ENCODE measurements around the gene SH3BGR. TPM values are rescaled to one million over a fixed set of nuclear protein-coding genes. Genes with fewer than 3 reads are reported as not detected.
A peak's percentile ranks its signal among the peaks of the same experiment; 100 is the strongest.

SH3BGR gene
- total RNA-seq, 1 donor from 2014 or later: 15.2 TPM

- no peak for DNase-seq (ENCODE audit: low spot score)
Observed at GRCh38 chr21:39456665-39457064, 4.9 kb downstream of the SH3BGR start.

GRCh38 chr21:39461419-39461818 is 9.6 kb downstream of the SH3BGR start:
- no peak for DNase-seq (ENCODE audit: low spot score)

GRCh38 chr21:39463308-39463707 is 11.5 kb downstream of the SH3BGR start:
- DNase-seq (ENCODE audit: low spot score): no peak

GRCh38 chr21:39466584-39466983 is 14.8 kb downstream of the SH3BGR start:
- DNase-seq (ENCODE audit: low spot score): no peak

GRCh38 chr21:39467746-39468145 is 16.0 kb downstream of the SH3BGR start:
- DNase-seq (ENCODE audit: low spot score): no peak

GRCh38 chr21:39468559-39468958 is 16.8 kb downstream of the SH3BGR start:
- DNase-seq (ENCODE audit: low spot score): no peak

- DNase-seq (ENCODE audit: low spot score): no peak
Observed at GRCh38 chr21:39471598-39471997, 19.8 kb downstream of the SH3BGR start.

- no peak for DNase-seq (ENCODE audit: low spot score)
Observed at GRCh38 chr21:39472786-39473185, 21.0 kb downstream of the SH3BGR start.

GRCh38 chr21:39474611-39475010 is 22.8 kb downstream of the SH3BGR start:
- DNase-seq (ENCODE audit: low spot score): no peak

- DNase-seq (ENCODE audit: low spot score): no peak
Observed at GRCh38 chr21:39479164-39479813, 27.5 kb downstream of the SH3BGR start.

- no peak for DNase-seq (ENCODE audit: low spot score)
Observed at GRCh38 chr21:39479814-39480182, 28.0 kb downstream of the SH3BGR start.

- DNase-seq (ENCODE audit: low spot score): no peak
Observed at GRCh38 chr21:39480271-39480670, 28.5 kb downstream of the SH3BGR start.

- DNase-seq (ENCODE audit: low spot score): no peak
Observed at GRCh38 chr21:39481886-39482285, 30.1 kb downstream of the SH3BGR start.

GRCh38 chr21:39483917-39484316 is 32.1 kb downstream of the SH3BGR start:
- peak; percentile 90 for DNase-seq (ENCODE audit: low spot score)

- DNase-seq (ENCODE audit: low spot score): peak; percentile 10
Observed at GRCh38 chr21:39484711-39485276, 33.0 kb downstream of the SH3BGR start.

GRCh38 chr21:39489380-39489924 is 37.7 kb downstream of the SH3BGR start:
- DNase-seq (ENCODE audit: low spot score): no peak

- no peak for DNase-seq (ENCODE audit: low spot score)
Observed at GRCh38 chr21:39499156-39499555, 47.4 kb downstream of the SH3BGR start.

- DNase-seq (ENCODE audit: low spot score): no peak
Observed at GRCh38 chr21:39502631-39503030, 50.9 kb downstream of the SH3BGR start.

GRCh38 chr21:39503123-39503762 is 51.5 kb downstream of the SH3BGR start:
- DNase-seq (ENCODE audit: low spot score): no peak

- no peak for DNase-seq (ENCODE audit: low spot score)
Observed at GRCh38 chr21:39504230-39504629, 52.5 kb downstream of the SH3BGR start.

GRCh38 chr21:39510240-39510639 is 58.5 kb downstream of the SH3BGR start:
- no peak for DNase-seq (ENCODE audit: low spot score)

GRCh38 chr21:39511102-39511501 is 59.3 kb downstream of the SH3BGR start:
- DNase-seq (ENCODE audit: low spot score): no peak

GRCh38 chr21:39513735-39514134 is 62.0 kb downstream of the SH3BGR start:
- no peak for DNase-seq (ENCODE audit: low spot score)

Data from umbilical cord (tissue), 2 donors.